IPS-NIHi7 (cell line): Measurements from ENCODE around the gene HDAC3.

Experiments used
- DNase-seq: peaks from one replicate; pipeline ENCODE4 v3.0.0; 2012; ENCODE audit warnings: mixed read lengths; ENCODE audit errors: extremely low spot score

HDAC3 gene

DNA sequence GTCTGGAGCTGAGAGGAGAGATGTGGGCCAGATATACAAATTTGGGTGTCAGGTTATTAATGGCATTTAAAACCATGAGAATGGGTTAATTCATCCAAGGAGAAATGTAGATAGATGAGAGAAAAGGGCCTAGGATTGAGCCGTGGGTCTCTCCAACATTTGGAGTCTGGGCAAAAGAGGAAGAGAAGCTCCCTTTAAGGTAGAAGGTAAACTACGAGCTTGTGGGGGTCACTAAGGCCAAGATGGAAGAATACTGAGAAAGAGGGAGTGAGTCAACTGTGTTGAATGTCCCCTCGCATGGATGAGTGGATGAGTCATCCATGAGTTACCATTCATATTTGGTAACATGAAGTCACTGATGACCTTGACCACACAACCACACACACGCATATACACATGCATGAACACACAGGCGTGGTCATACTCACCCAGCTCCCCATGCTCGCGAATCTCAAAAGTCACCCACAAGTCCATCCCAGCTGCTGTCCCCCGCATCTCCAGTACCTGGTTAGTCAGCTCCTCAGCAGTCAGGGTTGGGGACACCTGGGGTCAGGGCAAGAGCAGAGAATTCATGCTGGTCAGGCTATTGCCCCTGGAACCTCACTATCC, 21.4 kb upstream of the HDAC3 start:
- no peak for DNase-seq

GRCh38 chr5:141657404-141657803, 20.8 kb upstream of the HDAC3 start:
- DNase-seq = no peak

GRCh38 chr5:141656396-141656795, 19.7 kb upstream of the HDAC3 start:
- DNase-seq = no peak

DNA sequence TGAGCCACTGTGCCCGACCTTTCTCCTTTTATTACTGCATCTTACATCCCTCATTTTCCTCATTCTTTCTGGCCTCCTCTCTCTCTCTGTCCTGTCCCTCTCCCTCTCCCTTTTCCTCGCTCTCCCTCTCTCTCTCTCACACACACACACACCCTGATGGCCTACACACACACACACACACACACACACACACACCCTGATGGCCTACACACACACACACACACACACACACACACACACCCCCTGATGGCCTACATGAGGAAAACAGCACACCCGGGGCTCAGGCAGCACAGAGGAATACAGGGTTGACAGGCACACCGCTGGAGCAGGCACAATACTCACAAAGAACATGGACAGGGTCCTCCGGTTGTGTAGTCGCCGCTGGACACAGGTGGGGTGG, 18.4 kb upstream of the HDAC3 start:
- no peak for DNase-seq

GRCh38 chr5:141654298-141654697, 17.6 kb upstream of the HDAC3 start:
- DNase-seq = no peak

- DNase-seq = peak; percentile 38
These were observed 15.1 kb upstream of the HDAC3 start for GRCh38 chr5:141651728-141652105.

- peak; percentile 100 for DNase-seq
These were observed 14.4 kb upstream of the HDAC3 start, which contains the start of gene FCHSD1 for GRCh38 chr5:141650851-141651727. Gene FCHSD1 (minus strand): TSS chr5:141651418. CDS start chr5:141651368, 50 bp downstream.

GRCh38 chr5:141649972-141650371, 13.3 kb upstream of the HDAC3 start:
- no peak for DNase-seq

- no peak for DNase-seq
These were observed 12.5 kb upstream of the HDAC3 start for GRCh38 chr5:141649056-141649688.

GRCh38 chr5:141647851-141648250, 11.2 kb upstream of the HDAC3 start:
- no peak for DNase-seq

DNA sequence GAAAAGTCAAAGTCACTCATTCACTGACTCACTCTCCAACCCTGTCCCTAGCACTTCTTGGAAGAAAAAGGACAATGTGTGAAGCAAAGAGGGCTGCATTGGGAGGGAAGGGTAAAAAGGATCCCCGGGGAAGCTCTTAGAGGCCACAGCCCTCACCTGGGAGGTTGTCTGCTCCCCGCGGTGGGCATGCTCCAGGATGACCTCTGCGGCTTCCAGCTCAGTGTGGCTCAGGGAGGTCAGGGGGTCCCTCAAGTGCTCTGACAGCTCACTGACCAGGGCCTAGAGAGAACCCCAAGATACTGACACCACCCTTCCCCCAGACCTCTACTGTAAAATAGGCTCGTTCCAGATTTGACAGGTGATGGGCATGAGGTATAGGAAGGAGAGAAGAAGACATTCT, 10.6 kb upstream of the HDAC3 start:
- no peak for DNase-seq

- no peak for DNase-seq
These were observed 9.4 kb upstream of the HDAC3 start for GRCh38 chr5:141646026-141646425.

DNA sequence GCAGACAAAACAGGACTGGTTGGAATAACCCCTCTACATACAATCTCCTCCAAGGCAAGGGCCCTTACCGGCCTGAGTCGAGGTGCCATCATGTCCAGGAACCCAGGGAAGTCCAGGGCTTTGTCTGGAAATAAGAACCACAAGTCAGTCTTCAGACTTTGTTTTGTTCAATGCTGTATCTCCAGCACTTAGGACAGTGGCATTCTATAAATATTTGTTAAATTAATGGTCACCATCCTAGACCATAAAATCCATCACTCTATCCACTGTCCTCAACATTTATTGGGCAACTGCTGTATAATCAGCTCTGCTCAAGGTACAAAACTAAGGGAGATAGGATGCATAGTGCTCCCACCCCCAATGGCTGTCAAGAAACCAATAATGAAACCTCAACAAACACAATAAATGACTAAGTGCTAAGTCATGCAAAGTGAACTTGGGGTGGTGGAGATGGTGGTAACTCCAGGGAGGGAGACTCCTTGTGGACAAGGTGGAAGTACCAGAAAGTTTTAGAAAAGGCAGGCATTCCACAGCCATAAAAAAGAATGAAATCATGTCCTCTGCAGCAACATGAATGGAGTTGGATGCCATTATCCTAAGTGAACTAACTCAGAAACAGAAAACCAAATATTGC, 5.1 kb upstream of the HDAC3 start:
- DNase-seq = peak; percentile 30

DNA sequence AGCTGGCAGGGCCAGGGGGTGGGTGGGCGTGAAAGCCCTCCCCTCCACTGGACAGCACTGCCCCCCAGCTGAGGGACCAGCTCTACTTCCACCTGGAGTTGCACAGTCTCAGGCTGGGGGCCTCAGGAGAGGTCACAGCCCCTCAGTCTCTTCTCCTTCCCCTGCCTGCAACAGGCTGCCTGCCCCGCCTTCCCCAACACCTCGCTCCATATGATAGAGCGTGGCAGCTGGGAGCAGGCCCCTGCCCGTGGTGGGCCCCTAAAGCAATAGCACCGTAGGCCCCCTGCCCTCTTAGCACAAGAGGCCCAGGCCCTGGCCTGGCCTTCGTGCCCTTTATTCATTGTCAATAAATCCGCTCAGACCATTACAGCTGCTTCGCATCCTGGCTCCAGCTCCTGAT, 4.0 kb upstream of the HDAC3 start:
- no peak for DNase-seq

DNA sequence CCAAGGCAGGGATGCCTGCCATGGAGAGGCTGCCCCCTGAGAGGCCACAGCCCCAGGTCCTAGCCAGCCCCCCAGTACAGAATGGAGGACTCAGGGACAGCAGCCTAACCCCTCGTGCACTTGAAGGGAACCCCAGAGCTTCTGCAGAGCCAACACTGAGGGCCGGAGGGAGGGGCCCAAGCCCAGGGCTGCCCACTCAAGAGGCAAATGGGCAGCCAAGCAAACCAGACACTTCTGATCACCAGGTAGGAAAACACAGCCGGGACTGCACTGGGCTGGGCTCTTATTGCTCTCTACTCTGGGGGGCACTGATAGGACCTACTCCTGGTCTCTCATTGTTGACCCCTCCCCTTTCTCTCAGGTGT, 3.4 kb upstream of the HDAC3 start:
- DNase-seq = no peak

DNA sequence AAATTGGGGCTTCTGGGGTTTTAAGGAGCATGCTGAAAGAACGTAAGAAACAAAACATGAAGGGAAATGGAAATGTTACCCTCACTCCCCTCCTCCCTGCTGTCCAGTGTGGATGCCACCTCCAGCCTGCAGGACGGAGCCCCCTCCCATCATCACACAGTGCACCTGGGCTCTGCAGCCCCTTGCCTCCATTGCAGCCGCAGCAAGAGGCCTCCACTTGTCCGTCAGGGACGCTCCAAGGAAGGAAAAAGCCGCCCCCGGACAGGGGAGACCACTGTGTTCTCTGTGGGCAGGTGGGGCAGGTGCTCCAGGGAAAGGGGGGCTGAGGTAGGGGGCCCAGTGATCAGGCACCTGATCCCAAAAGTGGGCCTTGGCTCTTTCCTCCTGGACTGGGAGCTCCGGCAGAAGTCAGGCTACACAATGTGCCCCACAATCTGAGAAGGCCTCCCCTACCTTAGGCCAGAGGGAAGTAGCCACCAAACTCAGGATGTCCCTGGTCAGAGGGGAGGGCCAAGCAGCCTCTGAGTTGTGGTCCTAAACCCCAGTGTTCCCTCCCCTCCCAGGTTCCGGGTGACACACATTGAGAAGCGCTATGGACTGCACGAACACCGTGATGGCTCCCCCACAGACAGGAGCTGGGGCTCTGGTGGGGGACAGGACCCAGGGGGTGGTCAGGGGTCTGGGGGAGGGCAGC, 2.9 kb upstream of the HDAC3 start:
- no peak for DNase-seq

DNA sequence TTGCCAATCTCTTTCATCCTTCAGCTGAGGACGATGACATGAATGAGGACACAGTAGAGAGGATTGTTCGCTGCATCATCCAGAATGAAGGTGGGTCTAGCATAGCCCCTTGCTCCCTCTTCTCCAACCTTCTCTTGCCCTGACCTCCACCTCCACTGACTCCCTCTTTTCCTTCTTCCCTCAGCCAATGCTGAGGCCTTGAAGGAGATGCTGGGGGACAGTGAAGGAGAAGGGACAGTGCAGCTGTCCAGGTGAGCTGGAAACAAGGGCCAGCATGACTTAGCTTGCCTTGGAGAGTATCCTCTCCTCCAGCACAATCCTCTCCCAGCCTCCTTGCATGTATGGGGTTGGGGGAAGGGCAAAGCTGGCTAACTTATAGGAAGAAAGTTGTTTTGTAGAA, 2.1 kb upstream of the HDAC3 start:
- DNase-seq = no peak

DNA sequence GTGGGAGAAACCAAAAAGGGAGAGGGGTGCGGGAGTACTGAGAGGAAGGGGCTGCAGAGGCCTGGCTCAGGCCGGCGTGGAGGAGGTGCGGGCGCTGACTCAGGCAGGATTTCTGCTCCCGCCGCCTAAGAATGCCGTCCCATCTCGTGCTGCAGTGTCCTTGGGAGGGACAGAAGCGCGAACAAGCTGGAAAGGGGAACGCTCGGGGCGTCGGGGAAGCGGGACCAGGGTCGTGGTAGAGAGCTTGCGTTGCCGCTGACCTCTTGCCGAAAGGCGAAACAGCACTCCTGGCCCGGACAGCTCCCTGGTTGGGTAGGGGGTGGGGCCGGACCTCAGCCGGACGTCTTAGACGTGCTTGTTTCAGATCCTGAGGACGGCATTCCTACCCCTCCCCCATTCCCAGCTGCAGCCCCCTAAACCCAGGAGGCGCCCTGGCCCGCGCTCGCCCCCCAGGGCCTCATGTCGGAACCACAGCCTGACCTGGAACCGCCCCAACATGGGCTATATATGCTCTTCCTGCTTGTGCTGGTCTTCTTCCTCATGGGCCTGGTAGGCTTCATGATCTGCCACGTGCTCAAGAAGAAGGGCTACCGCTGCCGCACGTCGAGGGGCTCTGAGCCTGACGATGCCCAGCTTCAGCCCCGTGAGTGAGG, 1.2 kb upstream of the HDAC3 start:
- DNase-seq = peak; percentile 86

GRCh38 chr5:141637123-141637766, 596 bp upstream of the HDAC3 start:
- DNase-seq = peak; percentile 31

DNA sequence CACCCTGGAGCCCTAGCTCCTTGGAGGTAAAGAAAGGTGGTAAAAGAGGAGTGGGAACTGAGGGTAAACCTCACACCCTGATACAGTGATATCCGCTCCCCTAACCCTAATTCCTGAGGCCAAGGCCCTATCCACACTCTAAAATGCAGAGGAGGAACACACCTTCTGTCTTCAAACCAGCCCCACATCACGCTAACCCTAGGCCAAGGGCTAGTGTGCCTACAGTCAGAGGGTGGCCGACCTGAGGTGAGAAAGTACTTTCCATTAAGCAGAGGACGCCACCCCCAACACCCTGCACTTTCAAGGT, 590 bp downstream of the HDAC3 start:
- DNase-seq = no peak

DNA sequence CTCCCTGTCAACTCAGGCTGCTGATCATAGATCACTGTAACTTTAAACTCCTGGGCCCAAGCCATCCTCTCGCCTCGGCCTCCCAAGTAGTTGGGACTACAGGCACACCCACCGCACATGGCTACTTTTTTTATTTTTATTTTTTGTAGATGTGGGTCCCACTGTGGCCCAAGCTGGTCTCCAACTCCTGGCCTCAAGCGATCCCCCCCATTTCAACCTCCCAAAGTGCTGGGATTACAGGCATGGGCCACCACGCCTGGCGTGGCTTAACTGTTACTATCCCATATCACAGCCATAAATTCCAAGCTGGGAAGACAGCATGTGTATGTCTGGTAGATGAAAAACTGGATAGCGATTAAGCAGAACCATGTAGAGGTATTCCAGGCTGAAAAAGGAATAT, 1.0 kb downstream of the HDAC3 start:
- no peak for DNase-seq
